ENCODE measurements around the gene PMFBP1. TPM values are rescaled to one million over a fixed set of nuclear protein-coding genes. Genes with fewer than 3 reads are reported as not detected.

The PMFBP1 gene
- polyA plus RNA-seq, 1 of the 3 experiments (the other 2 are of a cell fraction): 0.16 TPM

DNA sequence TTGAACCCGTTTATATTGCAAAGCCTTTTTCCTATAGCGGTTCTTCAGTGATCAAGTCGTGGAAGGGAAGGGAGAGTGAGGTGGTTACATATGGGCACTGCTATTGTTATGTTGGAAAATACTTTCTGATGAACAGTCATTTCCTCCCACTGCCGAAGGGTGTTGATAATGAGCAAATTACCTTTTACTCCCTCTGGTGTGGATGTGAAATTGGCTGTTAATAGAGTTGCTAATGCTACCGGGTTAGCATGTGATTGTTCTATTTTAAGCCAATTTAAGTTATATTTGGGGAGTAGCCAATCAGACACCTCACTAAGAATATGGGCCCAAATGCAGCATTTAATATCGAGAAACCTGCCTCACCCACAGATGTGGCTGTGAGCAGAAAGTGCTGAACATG, 15.6 kb upstream of the PMFBP1 start:
- POLR2A ChIA-PET: no interaction called here
- H3K4me3 ChIP-seq (ENCODE audit: low read depth in 2 of 2, low read length in 1 of 2): no peak overlapping the region
- H3F3A ChIP-seq (replicated peaks; ENCODE audit: insufficient read depth): no peaks in the 10 kb centered on the region
- DNase-seq: no peak
- H3K4me1 ChIP-seq (ENCODE audit: control insufficient read depth in 1 of 2, insufficient read depth in 2 of 2, low read depth in 1 of 2, low read length in 1 of 2): no peaks in the 10 kb centered on the region
- H3K9me2 ChIP-seq: no peaks in the 10 kb centered on the region
- no peaks in the 10 kb centered on the region for H3K79me2 ChIP-seq (ENCODE audit: insufficient read depth)
- no peak overlapping the region for H3K27ac ChIP-seq (ENCODE audit: low read depth in 2 of 2, low read length in 1 of 2)
- 79% methylated on average over 6 of the region's 6 CpGs for WGBS (ENCODE audit: low lambda C conversion rate)
- H3K4me2 ChIP-seq: no peak overlapping the region
- H3K36me3 ChIP-seq (replicated peaks in 1 of 2; ENCODE audit: control insufficient read depth in 1 of 2, insufficient read depth in 2 of 2, low read length in 1 of 2): no peaks in the 10 kb centered on the region
- CTCF ChIA-PET: interaction anchor here (0.9 kb wide), 1 partner anchor 9 kb away, joined by 3 read pairs; no protein-coding TSS in a partner anchor
- H3K9me3 ChIP-seq: no peaks in the 10 kb centered on the region
- no peak overlapping the region for H2AFZ ChIP-seq (ENCODE audit: low read depth)
- TF ChIP-seq TAF1 (IDR thresholded peaks at IDR 0.05; ENCODE audit: borderline replicate concordance, low read depth, low read length) (no peak), RAD21 (IDR thresholded peaks at IDR 0.05; ENCODE audit: low read length) (no peak), ZBTB33 (IDR thresholded peaks at IDR 0.05; ENCODE audit: borderline replicate concordance, low read depth) (no peak), MXI1 (IDR thresholded peaks at IDR 0.05; ENCODE audit: low read depth, low read length) (no peak), POLR2AphosphoS5 (IDR thresholded peaks at IDR 0.05; ENCODE audit: low read depth, low read length) (no peak)
- TF ChIP-seq, protein P1, sequence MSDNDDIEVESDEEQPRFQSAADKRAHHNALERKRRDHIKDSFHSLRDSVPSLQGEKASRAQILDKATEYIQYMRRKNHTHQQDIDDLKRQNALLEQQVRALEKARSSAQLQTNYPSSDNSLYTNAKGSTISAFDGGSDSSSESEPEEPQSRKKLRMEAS (IDR thresholded peaks at IDR 0.05; ENCODE audit: low read depth): no peak
- TF ChIP-seq, protein P2, sequence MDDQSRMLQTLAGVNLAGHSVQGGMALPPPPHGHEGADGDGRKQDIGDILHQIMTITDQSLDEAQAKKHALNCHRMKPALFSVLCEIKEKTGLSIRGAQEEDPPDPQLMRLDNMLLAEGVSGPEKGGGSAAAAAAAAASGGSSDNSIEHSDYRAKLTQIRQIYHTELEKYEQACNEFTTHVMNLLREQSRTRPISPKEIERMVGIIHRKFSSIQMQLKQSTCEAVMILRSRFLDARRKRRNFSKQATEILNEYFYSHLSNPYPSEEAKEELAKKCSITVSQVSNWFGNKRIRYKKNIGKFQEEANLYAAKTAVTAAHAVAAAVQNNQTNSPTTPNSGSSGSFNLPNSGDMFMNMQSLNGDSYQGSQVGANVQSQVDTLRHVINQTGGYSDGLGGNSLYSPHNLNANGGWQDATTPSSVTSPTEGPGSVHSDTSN (IDR thresholded peaks at IDR 0.05): no peak
- no peaks in the 10 kb centered on the region; the same call in 1 of the 2 replicates for H3K27me3 ChIP-seq (ENCODE audit: insufficient read depth)
- H3K9ac ChIP-seq: no peak overlapping the region
- no peaks in the 10 kb centered on the region for H4K20me1 ChIP-seq (ENCODE audit: insufficient read depth)

GRCh38 chr16:72182976-72183375, 11.0 kb upstream of the PMFBP1 start:
- CTCF ChIA-PET: interaction anchor here (1.9 to 5.6 kb wide), 2 partner anchors 13 to 58 kb away, joined by 7 to 28 read pairs; no protein-coding TSS in a partner anchor
- Histone ChIP-seq H3K4me1 (ENCODE audit: control insufficient read depth in 1 of 2, insufficient read depth in 2 of 2, low read depth in 1 of 2, low read length in 1 of 2) (no peaks in the 10 kb centered on the region), H3K4me2 (no peak overlapping the region), H3K9me3 (no peaks in the 10 kb centered on the region), H2AFZ (ENCODE audit: low read depth) (no peak overlapping the region), H3K4me3 (ENCODE audit: low read depth in 2 of 2, low read length in 1 of 2) (no peak overlapping the region), H3K9ac (no peak overlapping the region), H3K27me3 (ENCODE audit: insufficient read depth) (no peaks in the 10 kb centered on the region; the same call in 1 of the 2 replicates), H4K20me1 (ENCODE audit: insufficient read depth) (no peaks in the 10 kb centered on the region), H3K36me3 (replicated peaks in 1 of 2; ENCODE audit: control insufficient read depth in 1 of 2, insufficient read depth in 2 of 2, low read length in 1 of 2) (no peaks in the 10 kb centered on the region), H3F3A (replicated peaks; ENCODE audit: insufficient read depth) (no peaks in the 10 kb centered on the region), H3K9me2 (no peaks in the 10 kb centered on the region), H3K27ac (ENCODE audit: low read depth in 2 of 2, low read length in 1 of 2) (no peak overlapping the region), H3K79me2 (ENCODE audit: insufficient read depth) (no peaks in the 10 kb centered on the region)
- no peak for DNase-seq
- TF ChIP-seq NRF1 (IDR thresholded peaks at IDR 0.05; ENCODE audit: low read depth, low read length): no peak
- TF ChIP-seq TAF1 (IDR thresholded peaks at IDR 0.05; ENCODE audit: borderline replicate concordance, low read depth, low read length): no peak
- TF ChIP-seq RXRA (IDR thresholded peaks at IDR 0.05; ENCODE audit: borderline replicate concordance, low read depth): no peak
- no peak for TF ChIP-seq MEF2A (IDR thresholded peaks at IDR 0.05; ENCODE audit: borderline replicate concordance, low read depth)
- no peak for TF ChIP-seq TEAD4 (IDR thresholded peaks at IDR 0.05; ENCODE audit: borderline replicate concordance, insufficient read depth)
- no peak for TF ChIP-seq FOXM1 (IDR thresholded peaks at IDR 0.05; ENCODE audit: low read depth)
- TF ChIP-seq GATA2 (CRISPR knock-in tag; IDR thresholded peaks at IDR 0.05): no peak
- TF ChIP-seq ELF1 (IDR thresholded peaks at IDR 0.05): no peak
- POLR2A ChIA-PET: interaction anchor here (0.6 kb wide), 1 partner anchor 573 kb away, joined by 3 read pairs; no protein-coding TSS in a partner anchor
